Measurements from ENCODE around the gene CSTF1.

Gene CSTF1

DNA sequence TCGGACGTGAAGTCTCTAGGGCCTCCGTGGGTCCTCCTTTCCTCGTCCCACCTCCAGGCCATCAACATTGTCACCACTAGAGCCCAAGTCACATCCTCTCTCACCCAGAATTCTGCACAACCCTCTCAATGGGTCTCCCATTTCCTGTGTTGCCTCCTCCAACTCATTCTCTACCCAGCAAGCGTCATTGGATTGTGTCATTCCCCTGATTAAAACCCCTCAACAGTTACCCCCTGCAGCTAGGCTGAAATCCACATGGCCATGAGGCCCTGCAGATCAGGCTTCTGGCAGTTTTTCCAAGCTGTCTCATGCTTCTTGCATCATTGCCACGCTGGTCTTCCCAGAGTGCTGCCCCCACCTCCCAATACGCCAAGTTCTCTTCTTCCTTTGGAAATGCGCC lies 46.5 kb upstream of the CSTF1 start:
- Histone ChIP-seq H3K4me2 (ENCODE audit: low read depth, low read length, poor library complexity, severe bottlenecking) (no peak overlapping the region), H4K20me1 (ENCODE audit: low read depth, low read length) (no peaks in the 10 kb centered on the region), H3K27ac (ENCODE audit: low read depth, low read length) (no peak overlapping the region), H3K9ac (ENCODE audit: low read length) (no peak overlapping the region), H3K4me3 (ENCODE audit: insufficient read depth, low read length, poor library complexity, severe bottlenecking) (no peak overlapping the region), H3K36me3 (ENCODE audit: low read length) (no peaks in the 10 kb centered on the region), H3K79me2 (ENCODE audit: insufficient read depth, low read length) (no peaks in the 10 kb centered on the region), H3K9me3 (ENCODE audit: insufficient read depth, low read length) (no peaks in the 10 kb centered on the region), H3K9me2 (replicated peaks; ENCODE audit: insufficient read depth, low read length) (no peaks in the 10 kb centered on the region), H3F3A (ENCODE audit: insufficient read depth) (no peaks in the 10 kb centered on the region), H2AFZ (ENCODE audit: low read depth, low read length, severe bottlenecking) (no peak overlapping the region), H3K27me3 (ENCODE audit: low read length) (no peaks in the 10 kb centered on the region)
- TF ChIP-seq, protein P1, sequence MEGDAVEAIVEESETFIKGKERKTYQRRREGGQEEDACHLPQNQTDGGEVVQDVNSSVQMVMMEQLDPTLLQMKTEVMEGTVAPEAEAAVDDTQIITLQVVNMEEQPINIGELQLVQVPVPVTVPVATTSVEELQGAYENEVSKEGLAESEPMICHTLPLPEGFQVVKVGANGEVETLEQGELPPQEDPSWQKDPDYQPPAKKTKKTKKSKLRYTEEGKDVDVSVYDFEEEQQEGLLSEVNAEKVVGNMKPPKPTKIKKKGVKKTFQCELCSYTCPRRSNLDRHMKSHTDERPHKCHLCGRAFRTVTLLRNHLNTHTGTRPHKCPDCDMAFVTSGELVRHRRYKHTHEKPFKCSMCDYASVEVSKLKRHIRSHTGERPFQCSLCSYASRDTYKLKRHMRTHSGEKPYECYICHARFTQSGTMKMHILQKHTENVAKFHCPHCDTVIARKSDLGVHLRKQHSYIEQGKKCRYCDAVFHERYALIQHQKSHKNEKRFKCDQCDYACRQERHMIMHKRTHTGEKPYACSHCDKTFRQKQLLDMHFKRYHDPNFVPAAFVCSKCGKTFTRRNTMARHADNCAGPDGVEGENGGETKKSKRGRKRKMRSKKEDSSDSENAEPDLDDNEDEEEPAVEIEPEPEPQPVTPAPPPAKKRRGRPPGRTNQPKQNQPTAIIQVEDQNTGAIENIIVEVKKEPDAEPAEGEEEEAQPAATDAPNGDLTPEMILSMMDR (IDR thresholded peaks at IDR 0.05; ENCODE audit: insufficient read depth, low read length, poor library complexity, severe bottlenecking): no peak
- no peak for TF ChIP-seq EZH2phosphoT487 (conservative IDR thresholded peaks at IDR 0.05; ENCODE audit: low read length)

DNA sequence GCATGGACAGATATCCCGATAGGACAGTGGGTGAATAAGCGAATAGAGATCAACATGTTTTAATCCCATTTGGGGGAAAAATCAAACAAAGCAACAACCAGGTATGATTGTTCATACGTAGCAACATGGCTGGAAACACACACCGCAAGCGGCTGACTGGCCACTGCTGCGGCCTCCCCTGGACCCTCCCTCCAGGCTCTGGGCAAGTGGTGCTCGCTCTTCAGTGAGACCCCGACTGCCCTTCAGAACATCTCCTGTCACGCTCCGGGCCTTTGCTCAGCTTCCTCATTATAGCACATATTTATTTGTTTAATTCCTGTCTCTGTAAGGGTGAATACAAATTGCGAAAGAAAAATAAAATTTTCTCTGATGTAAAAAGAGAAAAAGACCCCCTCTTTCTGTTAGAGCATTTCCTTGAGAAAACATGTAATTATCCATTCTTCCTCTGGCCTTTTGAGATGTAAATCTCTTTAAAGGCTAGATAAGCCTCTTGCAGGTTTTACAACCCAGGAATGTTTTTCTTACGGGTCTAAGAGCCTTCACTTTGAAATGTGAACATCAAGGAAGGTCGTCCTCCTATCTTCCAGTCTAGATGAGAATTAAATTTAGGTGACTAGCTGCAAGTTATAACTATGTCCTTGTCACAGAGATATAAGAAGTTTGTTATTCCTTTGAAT lies 44.7 kb upstream of the CSTF1 start:
- no peak overlapping the region for H2AFZ ChIP-seq (ENCODE audit: low read depth, low read length, severe bottlenecking)
- no peaks in the 10 kb centered on the region for H3K9me3 ChIP-seq (ENCODE audit: insufficient read depth, low read length)
- H3K4me3 ChIP-seq (ENCODE audit: insufficient read depth, low read length, poor library complexity, severe bottlenecking): no peak overlapping the region
- H3K27me3 ChIP-seq (ENCODE audit: low read length): no peaks in the 10 kb centered on the region
- H3K9me2 ChIP-seq (replicated peaks; ENCODE audit: insufficient read depth, low read length): no peaks in the 10 kb centered on the region
- H3F3A ChIP-seq (ENCODE audit: insufficient read depth): no peaks in the 10 kb centered on the region
- H3K4me2 ChIP-seq (ENCODE audit: low read depth, low read length, poor library complexity, severe bottlenecking): no peak overlapping the region
- H3K36me3 ChIP-seq (ENCODE audit: low read length): no peaks in the 10 kb centered on the region
- H4K20me1 ChIP-seq (ENCODE audit: low read depth, low read length): no peaks in the 10 kb centered on the region
- TF ChIP-seq EZH2phosphoT487 (conservative IDR thresholded peaks at IDR 0.05; ENCODE audit: low read length): no peak
- TF ChIP-seq, protein P1 (IDR thresholded peaks at IDR 0.05; ENCODE audit: insufficient read depth, low read length, poor library complexity, severe bottlenecking): no peak
- H3K9ac ChIP-seq (ENCODE audit: low read length): no peak overlapping the region
- no peak overlapping the region for H3K27ac ChIP-seq (ENCODE audit: low read depth, low read length)
- H3K79me2 ChIP-seq (ENCODE audit: insufficient read depth, low read length): no peaks in the 10 kb centered on the region

DNA sequence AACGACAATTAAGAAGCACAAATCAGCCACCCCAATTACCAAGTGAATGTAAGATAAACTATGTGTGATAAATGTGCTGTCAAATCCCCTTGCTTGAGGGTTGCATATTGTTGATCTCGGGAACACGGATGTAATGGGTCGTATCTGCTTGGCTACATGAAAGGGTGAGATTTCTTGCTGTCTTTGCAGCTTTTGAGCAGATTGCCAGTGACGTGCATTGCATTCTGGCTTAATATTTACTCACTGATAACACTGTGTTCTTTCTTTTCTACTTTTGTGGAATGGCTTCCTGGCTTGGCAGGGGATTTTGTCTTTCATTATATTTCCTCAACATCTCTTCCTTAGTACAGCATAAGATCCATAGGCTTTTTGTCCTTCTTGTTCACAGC lies 44.1 kb upstream of the CSTF1 start:
- H3K9me2 ChIP-seq (replicated peaks; ENCODE audit: insufficient read depth, low read length): no peaks in the 10 kb centered on the region
- no peaks in the 10 kb centered on the region for H3K36me3 ChIP-seq (ENCODE audit: low read length)

DNA sequence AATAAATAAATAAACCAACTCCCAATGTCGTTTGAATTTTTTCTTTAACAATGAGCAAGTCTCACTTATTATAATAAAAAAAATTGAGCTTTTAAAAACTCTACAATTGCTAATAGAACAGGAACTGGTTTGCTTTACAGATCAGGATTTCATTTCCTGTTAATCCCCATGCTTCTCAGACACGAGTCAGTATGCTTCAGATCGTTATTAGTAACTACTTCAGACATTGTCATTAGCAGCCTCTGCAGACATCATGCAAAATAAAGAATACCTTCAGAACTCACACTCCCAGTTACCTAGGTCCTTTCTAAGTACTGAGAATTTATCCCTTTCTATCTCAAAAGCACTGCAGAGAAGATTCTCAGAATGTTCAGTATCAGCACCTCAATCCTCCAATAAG lies 43.7 kb upstream of the CSTF1 start:
- no peaks in the 10 kb centered on the region for H3F3A ChIP-seq (ENCODE audit: insufficient read depth)
- no peak overlapping the region for H3K4me3 ChIP-seq (ENCODE audit: insufficient read depth, low read length, poor library complexity, severe bottlenecking)
- no peak overlapping the region for H2AFZ ChIP-seq (ENCODE audit: low read depth, low read length, severe bottlenecking)
- H3K79me2 ChIP-seq (ENCODE audit: insufficient read depth, low read length): no peaks in the 10 kb centered on the region
- H3K9ac ChIP-seq (ENCODE audit: low read length): no peak overlapping the region
- no peaks in the 10 kb centered on the region for H3K27me3 ChIP-seq (ENCODE audit: low read length)
- no peak overlapping the region for H3K4me2 ChIP-seq (ENCODE audit: low read depth, low read length, poor library complexity, severe bottlenecking)
- no peaks in the 10 kb centered on the region for H3K9me3 ChIP-seq (ENCODE audit: insufficient read depth, low read length)
- H4K20me1 ChIP-seq (ENCODE audit: low read depth, low read length): no peaks in the 10 kb centered on the region
- no peaks in the 10 kb centered on the region for H3K9me2 ChIP-seq (replicated peaks; ENCODE audit: insufficient read depth, low read length)
- H3K36me3 ChIP-seq (ENCODE audit: low read length): no peaks in the 10 kb centered on the region
- no peak overlapping the region for H3K27ac ChIP-seq (ENCODE audit: low read depth, low read length)
- TF ChIP-seq, protein P1 (IDR thresholded peaks at IDR 0.05; ENCODE audit: insufficient read depth, low read length, poor library complexity, severe bottlenecking): no peak
- no peak for TF ChIP-seq EZH2phosphoT487 (conservative IDR thresholded peaks at IDR 0.05; ENCODE audit: low read length)

More for the DNA sequence above, 44.1 kb upstream of the CSTF1 start:
- Histone ChIP-seq H3F3A (ENCODE audit: insufficient read depth) (no peaks in the 10 kb centered on the region), H3K79me2 (ENCODE audit: insufficient read depth, low read length) (no peaks in the 10 kb centered on the region), H3K9ac (ENCODE audit: low read length) (no peak overlapping the region), H3K4me2 (ENCODE audit: low read depth, low read length, poor library complexity, severe bottlenecking) (no peak overlapping the region), H3K4me3 (ENCODE audit: insufficient read depth, low read length, poor library complexity, severe bottlenecking) (no peak overlapping the region), H3K27me3 (ENCODE audit: low read length) (no peaks in the 10 kb centered on the region), H3K27ac (ENCODE audit: low read depth, low read length) (no peak overlapping the region), H4K20me1 (ENCODE audit: low read depth, low read length) (no peaks in the 10 kb centered on the region), H3K9me3 (ENCODE audit: insufficient read depth, low read length) (no peaks in the 10 kb centered on the region), H2AFZ (ENCODE audit: low read depth, low read length, severe bottlenecking) (no peak overlapping the region)
- no peak for TF ChIP-seq EZH2phosphoT487 (conservative IDR thresholded peaks at IDR 0.05; ENCODE audit: low read length)

Data from SU-DHL-6 (cell line).